Lung (tissue), 12 donors: ENCODE data around the gene SEMA6B. TPM values are rescaled to one million over a fixed set of nuclear protein-coding genes. Genes with fewer than 3 reads are reported as not detected.

Source experiments
- ATAC-seq: fragments of 200-7000 bp; cut with Tn5 transposase; one replicate; pipeline ENCODE4 v1.9.1; 2020; ENCODE audit warnings: moderate number of reproducible peaks; ENCODE audit not compliant: insufficient read depth, low FRiP score
- DNase-seq, 3 donors: peaks; one replicate each; pipeline ENCODE4 v3.0.0-alpha.2; 2013 to 2017
- H3K27ac ChIP-seq, 2 donors: one replicate each; pipeline ENCODE4 v1.5.1; 2013; ENCODE audit warnings: mild to moderate bottlenecking in 2 of 2, moderate library complexity in 2 of 2, control low read depth in 1 of 2, inconsistent platforms in 1 of 2, low read depth in 1 of 2, low read length in 1 of 2
- H3K27me3 ChIP-seq, 3 donors: one replicate each; pipeline ENCODE4 v1.5.1; 2013; ENCODE audit warnings: low read length in 2 of 3; ENCODE audit not compliant: control insufficient read depth in 3 of 3, insufficient read depth in 3 of 3
- H3K36me3 ChIP-seq, 4 donors: one replicate each; pipeline ENCODE4 v1.5.1; 2013; ENCODE audit warnings: low read length in 4 of 4, mild to moderate bottlenecking in 1 of 4, moderate library complexity in 1 of 4; ENCODE audit not compliant: control insufficient read depth in 4 of 4, insufficient read depth in 4 of 4
- H3K4me1 ChIP-seq, 5 donors: one replicate each; pipeline ENCODE4 v1.5.1; 2013; ENCODE audit warnings: low read length in 5 of 5, mild to moderate bottlenecking in 2 of 5, moderate library complexity in 1 of 5; ENCODE audit not compliant: control insufficient read depth in 5 of 5, insufficient read depth in 5 of 5
- H3K4me3 ChIP-seq: one replicate; pipeline ENCODE4 v1.5.1; 2013; ENCODE audit warnings: mild to moderate bottlenecking, control low read depth, moderate library complexity
- H3K9ac ChIP-seq, 2 donors: one replicate each; pipeline ENCODE4 v1.5.1; 2013; ENCODE audit warnings: low read length in 2 of 2, control low read depth in 1 of 2; ENCODE audit not compliant: insufficient read depth in 1 of 2
- H3K9me3 ChIP-seq, 4 donors: one replicate each; pipeline ENCODE4 v1.5.1; 2013; ENCODE audit warnings: low read length in 3 of 4, mild to moderate bottlenecking in 1 of 4, moderate library complexity in 1 of 4; ENCODE audit not compliant: control insufficient read depth in 4 of 4, insufficient read depth in 3 of 4
- WGBS, 2 donors: extraction: QIAGEN DNeasy Blood & Tissue Kit; methylation state at CpG; one replicate each; pipeline ENCODE4 v1.1.7; 2013; 5-methylcytosine and 5-hydroxymethylcytosine counted together
- polyA plus RNA-seq, 2 donors: library from polyadenylated mRNA; stranded (reverse); fragments of 200-250 nt; gene quantifications; one replicate each; pipeline ENCODE4 v1.2.1, GENCODE V29; 2013
- total RNA-seq, 2 donors: library from RNA; depleted of rRNA in 1 of 2; stranded (reverse); fragments of >200 nt in 1 of 2; gene quantifications; one replicate each; pipeline ENCODE4 v1.2.1, GENCODE V29; 2014 to 2021
- TF ChIP-seq, protein P1 (sequence below): IDR thresholded peaks from 2 replicates; pipeline ENCODE4 v1.5.1; 2012; ENCODE audit warnings: mild to moderate bottlenecking; ENCODE audit errors: control extremely low read depth, extremely low read depth
- donor health status: control.
- donor health status: control.
- donor health status: Bipolar disorder and iron deficiency.
- donor health status: healthy.
- donor health status: DM: yes; HTN: yes; CAD: no.

The SEMA6B gene
- total and polyA plus RNA-seq, 4 donors, result 3.2 to 38.5 (median 20.1) TPM

DNA sequence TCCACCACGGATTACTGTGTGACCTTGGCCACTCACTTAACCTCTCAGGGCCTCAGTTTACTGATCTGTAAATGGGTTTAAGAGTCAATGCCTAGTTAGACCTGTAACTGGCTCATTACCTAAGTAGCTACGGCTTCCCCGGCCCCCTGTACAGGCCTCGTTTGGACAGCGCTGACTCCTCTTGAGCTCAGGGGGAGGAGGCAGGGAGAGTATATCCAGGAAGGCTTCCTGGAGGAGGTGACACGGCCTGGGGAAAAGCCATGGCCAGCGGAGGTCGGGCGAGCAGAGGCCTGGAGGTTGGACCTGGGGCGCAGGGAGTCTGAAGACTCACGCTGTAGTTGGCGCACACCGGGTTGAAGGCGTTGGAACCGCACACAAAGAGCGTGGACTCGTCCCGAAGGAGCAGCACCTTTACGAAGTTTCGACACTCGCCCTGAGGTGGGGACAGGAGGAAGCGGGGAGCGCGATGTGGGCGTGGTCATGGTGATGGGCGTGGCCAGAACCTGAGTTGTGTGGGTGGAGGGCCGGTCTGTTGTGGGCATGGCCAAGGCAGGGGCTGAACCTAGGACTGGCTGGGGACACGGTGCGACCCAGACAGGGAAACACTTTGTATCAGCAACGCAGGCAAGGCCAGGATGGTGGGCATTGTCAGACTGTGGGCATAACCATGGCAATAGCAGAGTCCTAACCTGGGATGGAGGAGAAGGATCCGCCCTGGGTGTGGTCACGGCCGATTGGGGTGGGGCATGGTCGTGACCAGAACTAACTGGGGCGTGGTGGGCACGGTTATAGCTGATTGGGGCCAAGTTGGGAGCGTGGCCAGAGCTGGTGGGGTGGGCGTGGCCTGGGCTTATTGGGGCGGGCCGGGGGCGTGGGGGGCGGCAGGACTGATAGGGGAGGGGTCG lies 3.6 kb downstream of the SEMA6B start:
- WGBS, 2 donors, result 78 to 84% methylated on average over 43 of the region's 43 CpGs
- Histone ChIP-seq H3K4me3 (no peak overlapping the region), H3K36me3 (peaks cover 0 to 23% (median 0%) of the 10 kb centered on the region in 4 donors), H3K27ac (no peak overlapping the region), H3K27me3 (no peaks in the 10 kb centered on the region), H3K4me1 (peaks cover 0 to 5% (median 0%) of the 10 kb centered on the region in 5 donors), H3K9ac (no peak overlapping the region), H3K9me3 (no peaks in the 10 kb centered on the region)
- TF ChIP-seq, protein P1, sequence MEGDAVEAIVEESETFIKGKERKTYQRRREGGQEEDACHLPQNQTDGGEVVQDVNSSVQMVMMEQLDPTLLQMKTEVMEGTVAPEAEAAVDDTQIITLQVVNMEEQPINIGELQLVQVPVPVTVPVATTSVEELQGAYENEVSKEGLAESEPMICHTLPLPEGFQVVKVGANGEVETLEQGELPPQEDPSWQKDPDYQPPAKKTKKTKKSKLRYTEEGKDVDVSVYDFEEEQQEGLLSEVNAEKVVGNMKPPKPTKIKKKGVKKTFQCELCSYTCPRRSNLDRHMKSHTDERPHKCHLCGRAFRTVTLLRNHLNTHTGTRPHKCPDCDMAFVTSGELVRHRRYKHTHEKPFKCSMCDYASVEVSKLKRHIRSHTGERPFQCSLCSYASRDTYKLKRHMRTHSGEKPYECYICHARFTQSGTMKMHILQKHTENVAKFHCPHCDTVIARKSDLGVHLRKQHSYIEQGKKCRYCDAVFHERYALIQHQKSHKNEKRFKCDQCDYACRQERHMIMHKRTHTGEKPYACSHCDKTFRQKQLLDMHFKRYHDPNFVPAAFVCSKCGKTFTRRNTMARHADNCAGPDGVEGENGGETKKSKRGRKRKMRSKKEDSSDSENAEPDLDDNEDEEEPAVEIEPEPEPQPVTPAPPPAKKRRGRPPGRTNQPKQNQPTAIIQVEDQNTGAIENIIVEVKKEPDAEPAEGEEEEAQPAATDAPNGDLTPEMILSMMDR, result no peak
- no peak for ATAC-seq
- no peak for DNase-seq

DNA sequence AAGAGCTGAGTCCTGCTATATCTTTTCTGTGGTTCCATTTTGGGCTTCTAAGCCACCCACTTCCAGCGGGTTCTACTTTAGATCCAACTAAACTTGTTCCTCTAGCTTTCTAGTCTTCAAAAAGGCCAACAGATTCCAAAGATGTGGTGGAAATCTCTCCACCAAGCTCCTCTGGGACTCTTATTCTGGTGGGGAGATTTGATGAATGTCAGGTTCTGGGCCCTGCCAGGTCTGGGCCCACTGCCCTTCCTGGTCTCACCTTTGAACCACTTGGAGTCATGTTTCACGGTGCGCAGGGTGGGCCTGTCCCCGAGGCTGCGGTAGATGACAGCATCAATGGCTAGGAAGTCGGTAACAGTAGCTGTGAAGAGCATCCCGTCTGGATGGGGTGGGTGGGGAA lies 4.8 kb downstream of the SEMA6B start:
- Histone ChIP-seq H3K9ac (no peak overlapping the region), H3K9me3 (no peaks in the 10 kb centered on the region), H3K4me1 (peaks cover 0 to 5% (median 0%) of the 10 kb centered on the region in 5 donors), H3K27me3 (no peaks in the 10 kb centered on the region), H3K36me3 (peaks cover 0 to 33% (median 0%) of the 10 kb centered on the region in 4 donors), H3K27ac (no peak overlapping the region), H3K4me3 (no peak overlapping the region)
- TF ChIP-seq, protein P1, result no peak
- 85 to 89% methylated on average over 7 of the region's 7 CpGs for WGBS, 2 donors
- ATAC-seq (no peak), DNase-seq (no peak)

DNA sequence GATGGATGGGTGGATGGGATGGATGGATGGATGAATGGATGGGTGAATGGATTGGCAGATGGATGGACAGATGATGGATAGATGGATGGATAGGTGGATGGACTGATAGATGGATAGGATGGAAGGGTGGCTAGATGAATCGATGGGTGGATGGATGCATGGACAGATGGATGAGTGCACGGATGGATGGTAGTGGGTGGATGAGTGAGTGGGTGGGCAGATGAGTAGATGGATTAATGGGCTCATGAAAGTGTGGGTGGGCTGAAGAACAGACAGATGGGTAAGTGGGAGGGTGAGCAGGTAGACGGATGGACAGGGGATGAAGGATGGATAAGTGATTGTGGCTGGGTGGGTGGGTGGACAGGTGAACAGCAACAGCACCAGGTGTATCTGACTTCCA lies 5.7 kb downstream of the SEMA6B start:
- 80 to 97% methylated on average over 3 of the region's 3 CpGs for WGBS, 2 donors
- Histone ChIP-seq H3K9me3 (no peaks in the 10 kb centered on the region), H3K36me3 (peaks cover 0 to 34% (median 0%) of the 10 kb centered on the region in 4 donors), H3K9ac (no peak overlapping the region), H3K27me3 (no peaks in the 10 kb centered on the region), H3K27ac (no peak overlapping the region), H3K4me3 (no peak overlapping the region), H3K4me1 (peaks cover 0 to 5% (median 0%) of the 10 kb centered on the region in 5 donors)
- DNase-seq (no peak), ATAC-seq (no peak)
- TF ChIP-seq, protein P1, result no peak
